Endothelial cell (in vitro differentiated cells): ENCODE measurements around the gene LRIG3. TPM values are rescaled to one million over a fixed set of nuclear protein-coding genes. Genes with fewer than 3 reads are reported as not detected.
A peak's percentile ranks its signal among the peaks of the same experiment; 100 is the strongest.

Experiments used
- DNase-seq: peaks from one replicate; pipeline ENCODE4 v3.0.0; 2021; ENCODE audit warnings: low spot score
- H3K27ac Mint-ChIP-seq: one replicate; pipeline ENCODE4 v1.8.0; 2021; ENCODE audit warnings: mixed read lengths, inconsistent platforms; ENCODE audit not compliant: unreplicated experiment
- H3K27me3 Mint-ChIP-seq: one replicate; pipeline ENCODE4 v1.8.0; 2021; ENCODE audit warnings: mild to moderate bottlenecking, moderate library complexity, mixed read lengths, inconsistent platforms; ENCODE audit not compliant: unreplicated experiment
- H3K36me3 Mint-ChIP-seq: one replicate; pipeline ENCODE4 v1.8.0; 2021; ENCODE audit warnings: mild to moderate bottlenecking, low read depth, mixed read lengths, inconsistent platforms; ENCODE audit not compliant: unreplicated experiment
- H3K4me1 Mint-ChIP-seq: one replicate; pipeline ENCODE4 v1.8.0; 2021; ENCODE audit warnings: mild to moderate bottlenecking, mixed read lengths, inconsistent platforms; ENCODE audit not compliant: unreplicated experiment
- H3K4me3 Mint-ChIP-seq: one replicate; pipeline ENCODE4 v1.8.0; 2021; ENCODE audit warnings: mild to moderate bottlenecking, mixed read lengths, inconsistent platforms; ENCODE audit not compliant: unreplicated experiment
- H3K9me3 Mint-ChIP-seq: one replicate; pipeline ENCODE4 v1.8.0; 2021; ENCODE audit warnings: mixed read lengths, inconsistent platforms; ENCODE audit not compliant: unreplicated experiment
- CTCF ChIP-seq: fragments of 200-600 bp; sonication (generic); IDR thresholded peaks from one replicate; pipeline ENCODE4 v1.5.0; 2021; ENCODE audit warnings: antibody characterized with exemption; ENCODE audit not compliant: unreplicated experiment
- total RNA-seq: library from RNA; stranded (reverse); fragmentation: NEBNext Ultra II Directional; extraction: Animal tissue kit (Norgen Biotek cat#: 25700); gene quantifications from one replicate; pipeline ENCODE4 v1.2.1, GENCODE V29; 2021; ENCODE audit not compliant: unreplicated experiment

The LRIG3 gene
- total RNA-seq, 1 donor from 2014 or later: 103 TPM

GRCh38 chr12:58943079-58943478, 22.8 kb upstream of the LRIG3 start:
- no peak for DNase-seq
- Mint-ChIP-seq H3K4me1 (peaks cover 31% of the 10 kb centered on the region), H3K27me3 (no peaks in the 10 kb centered on the region), H3K4me3 (no peak overlapping the region), H3K27ac (no peak overlapping the region), H3K36me3 (no peaks in the 10 kb centered on the region), H3K9me3 (no peaks in the 10 kb centered on the region)
- no peak for TF ChIP-seq CTCF

GRCh38 chr12:58942345-58942744, 22.0 kb upstream of the LRIG3 start:
- H3K9me3 Mint-ChIP-seq: no peaks in the 10 kb centered on the region
- no peaks in the 10 kb centered on the region for H3K27me3 Mint-ChIP-seq
- no peak overlapping the region for H3K4me3 Mint-ChIP-seq
- peaks cover 31% of the 10 kb centered on the region for H3K4me1 Mint-ChIP-seq
- no peak for DNase-seq
- H3K36me3 Mint-ChIP-seq: no peaks in the 10 kb centered on the region
- TF ChIP-seq CTCF: no peak
- no peak overlapping the region for H3K27ac Mint-ChIP-seq

GRCh38 chr12:58939399-58940100, 19.2 kb upstream of the LRIG3 start:
- H3K4me3 Mint-ChIP-seq: no peak overlapping the region
- H3K4me1 Mint-ChIP-seq: peaks cover 31% of the 10 kb centered on the region
- no peaks in the 10 kb centered on the region for H3K9me3 Mint-ChIP-seq
- H3K27ac Mint-ChIP-seq: peak overlapping the region; percentile 1
- TF ChIP-seq CTCF: no peak
- no peaks in the 10 kb centered on the region for H3K27me3 Mint-ChIP-seq
- no peak for DNase-seq
- no peaks in the 10 kb centered on the region for H3K36me3 Mint-ChIP-seq

- Mint-ChIP-seq H3K36me3 (no peaks in the 10 kb centered on the region), H3K9me3 (no peaks in the 10 kb centered on the region), H3K27me3 (no peaks in the 10 kb centered on the region), H3K27ac (no peak overlapping the region), H3K4me3 (no peak overlapping the region), H3K4me1 (peaks cover 31% of the 10 kb centered on the region)
- no peak for TF ChIP-seq CTCF
- DNase-seq: no peak
Measured at GRCh38 chr12:58938440-58938839, 18.1 kb upstream of the LRIG3 start.

GRCh38 chr12:58934528-58934927, 14.2 kb upstream of the LRIG3 start:
- H3K9me3 Mint-ChIP-seq: no peaks in the 10 kb centered on the region
- DNase-seq: no peak
- no peak overlapping the region for H3K27ac Mint-ChIP-seq
- no peaks in the 10 kb centered on the region for H3K36me3 Mint-ChIP-seq
- H3K27me3 Mint-ChIP-seq: no peaks in the 10 kb centered on the region
- H3K4me1 Mint-ChIP-seq: peaks cover 8% of the 10 kb centered on the region
- no peak for TF ChIP-seq CTCF
- no peak overlapping the region for H3K4me3 Mint-ChIP-seq
